HEK293T (cell line): ENCODE data around the gene LRRC75B.

Source experiments
- CTCF ChIA-PET: fragments of 350-600 bp; formaldehyde crosslinking; extraction: SDS; loops from one replicate; lab custom pipeline; 2021; ENCODE audit warnings: antibody characterized with exemption, inconsistent platforms; lab: Yijun Ruan, JAX
- POLR2A ChIA-PET: fragments of 350-600 bp; formaldehyde crosslinking; extraction: SDS; loops from one replicate; lab custom pipeline; 2020; ENCODE audit warnings: antibody characterized with exemption, inconsistent platforms; lab: Yijun Ruan, JAX
- DNase-seq: peaks from one replicate; pipeline ENCODE4 v3.0.0; 2012; ENCODE audit warnings: mixed read lengths; ENCODE audit errors: extremely low spot score
- ARNT ChIP-seq: fragments of 450-650 bp; IDR thresholded peaks from 2 replicates; pipeline ENCODE4 v1.6.1; 2017; ENCODE audit warnings: mild to moderate bottlenecking
- BHLHE40 ChIP-seq: fragments of 450-650 bp; IDR thresholded peaks from 2 replicates; pipeline ENCODE4 v1.6.1; 2016; ENCODE audit warnings: mild to moderate bottlenecking, moderate library complexity, borderline replicate concordance
- CTBP1 ChIP-seq: fragments of 450-650 bp; IDR thresholded peaks from 2 replicates; pipeline ENCODE4 v1.6.1; 2016; ENCODE audit warnings: borderline replicate concordance
- ELF4 ChIP-seq: fragments of 450-650 bp; IDR thresholded peaks from 2 replicates; pipeline ENCODE4 v1.6.1; 2017; ENCODE audit warnings: antibody characterized with exemption
- FOXA1 ChIP-seq: fragments of 450-650 bp; IDR thresholded peaks from 2 replicates; pipeline ENCODE4 v1.6.1; 2016; ENCODE audit warnings: mild to moderate bottlenecking
- FOXK2 ChIP-seq: fragments of 450-650 bp; IDR thresholded peaks from 2 replicates; pipeline ENCODE4 v1.6.1; 2016; ENCODE audit warnings: mild to moderate bottlenecking
- FOXM1 ChIP-seq: fragments of 450-650 bp; IDR thresholded peaks from 2 replicates; pipeline ENCODE4 v1.6.1; 2017; ENCODE audit warnings: mild to moderate bottlenecking, borderline replicate concordance
- HDGF ChIP-seq: fragments of 450-650 bp; IDR thresholded peaks from 2 replicates; pipeline ENCODE4 v1.6.1; 2017; ENCODE audit warnings: antibody characterized with exemption, borderline replicate concordance
- L3MBTL2 ChIP-seq: fragments of 450-650 bp; conservative IDR thresholded peaks from 2 replicates; pipeline ENCODE4 v1.6.1; 2016; ENCODE audit warnings: mild to moderate bottlenecking
- LEF1 ChIP-seq: fragments of 450-650 bp; IDR thresholded peaks from 2 replicates; pipeline ENCODE4 v1.6.1; 2017; ENCODE audit warnings: mild to moderate bottlenecking, borderline replicate concordance
- NFRKB ChIP-seq: fragments of 450-650 bp; IDR thresholded peaks from 2 replicates; pipeline ENCODE4 v1.6.1; 2016; ENCODE audit warnings: mild to moderate bottlenecking, moderate library complexity
- PKNOX1 ChIP-seq: fragments of 450-650 bp; IDR thresholded peaks from 2 replicates; pipeline ENCODE4 v1.6.1; 2016
- SP1 ChIP-seq: fragments of 450-650 bp; IDR thresholded peaks from 2 replicates; pipeline ENCODE4 v1.6.1; 2017
- SUZ12 ChIP-seq: fragments of 450-650 bp; IDR thresholded peaks from 2 replicates; pipeline ENCODE4 v1.6.1; 2016; ENCODE audit warnings: mild to moderate bottlenecking
- TARDBP ChIP-seq: fragments of 450-650 bp; IDR thresholded peaks from 2 replicates; pipeline ENCODE4 v1.6.1; 2016
- ZNF384 ChIP-seq: fragments of 450-650 bp; IDR thresholded peaks from 2 replicates; pipeline ENCODE4 v1.6.1; 2016

The LRRC75B gene

GRCh38 chr22:24576778-24577177 lies 16.1 kb downstream of the LRRC75B start:
- TF ChIP-seq ZNF384 (no peak), FOXK2 (no peak), L3MBTL2 (no peak), SP1 (no peak), BHLHE40 (no peak), HDGF (no peak), FOXA1 (no peak), NFRKB (no peak), PKNOX1 (no peak), ELF4 (no peak), LEF1 (no peak), TARDBP (no peak), SUZ12 (no peak)
- no peak for DNase-seq
- CTCF ChIA-PET, result interaction anchor here (0.7 kb wide), 1 partner anchor 885 kb away, joined by 3 read pairs; no protein-coding TSS in a partner anchor
- POLR2A ChIA-PET, result no interaction called here

GRCh38 chr22:24571266-24571665 lies 21.6 kb downstream of the LRRC75B start:
- ChIA-PET POLR2A (interaction anchor here (1.0 kb wide), 1 partner anchor 15 kb away, joined by 5 read pairs; the partner anchor contains the start of gene SNRPD3), CTCF (no interaction called here)
- DNase-seq, result no peak
- TF ChIP-seq BHLHE40 (no peak), PKNOX1 (no peak), ZNF384 (no peak), ELF4 (no peak), FOXM1 (no peak), CTBP1 (no peak), TARDBP (no peak), L3MBTL2 (no peak), LEF1 (no peak), FOXA1 (no peak), SP1 (no peak), ARNT (no peak)

- TF ChIP-seq ELF4 (no peak), FOXK2 (no peak), NFRKB (no peak), L3MBTL2 (no peak), HDGF (no peak), ARNT (no peak), FOXM1 (no peak), ZNF384 (no peak), SUZ12 (no peak), LEF1 (no peak), BHLHE40 (no peak)
- CTCF ChIA-PET, result no interaction called here
- POLR2A ChIA-PET, result interaction anchor here (0.7 kb wide), 1 partner anchor 13 kb away, joined by 3 read pairs; the partner anchor contains the start of gene GUCD1
- DNase-seq, result no peak
Measured at GRCh38 chr22:24567668-24568067, 25.2 kb downstream of the LRRC75B start.

- ChIA-PET CTCF (no interaction called here), POLR2A (interaction anchor here (3.8 kb wide), 1 partner anchor 13 kb away, joined by 17 read pairs; the partner anchor contains the start of gene GUCD1)
- DNase-seq, result no peak
- no peak for TF ChIP-seq FOXA1
- no peak for TF ChIP-seq TARDBP
- TF ChIP-seq CTBP1, result no peak
- no peak for TF ChIP-seq ELF4
- TF ChIP-seq LEF1, result no peak
- TF ChIP-seq BHLHE40, result no peak
- no peak for TF ChIP-seq FOXM1
- TF ChIP-seq SP1, result no peak
- TF ChIP-seq ARNT, result no peak
- no peak for TF ChIP-seq ZNF384
- TF ChIP-seq L3MBTL2, result no peak
Measured at GRCh38 chr22:24566899-24567511, 25.9 kb downstream of the LRRC75B start.

GRCh38 chr22:24565077-24565476 lies 27.8 kb downstream of the LRRC75B start:
- no peak for DNase-seq
- CTCF ChIA-PET, result no interaction called here
- POLR2A ChIA-PET, result interaction anchor here (3.8 kb wide), 1 partner anchor 11 kb away, joined by 17 read pairs; the partner anchor contains the start of gene GUCD1
- TF ChIP-seq ELF4, result no peak
- no peak for TF ChIP-seq ZNF384
- TF ChIP-seq ARNT, result no peak
- TF ChIP-seq TARDBP, result no peak
- no peak for TF ChIP-seq L3MBTL2

- ChIA-PET CTCF (no interaction called here), POLR2A (interaction anchor here (1.2 to 3.8 kb wide), 2 partner anchors 8 to 10 kb away, joined by 5 to 17 read pairs; partner anchors contain the start of gene GUCD1)
- no peak for DNase-seq
- TF ChIP-seq NFRKB (no peak), ZNF384 (no peak), ARNT (no peak), TARDBP (no peak), SP1 (no peak), PKNOX1 (no peak; the same call in 1 of the 2 replicates), ELF4 (no peak), SUZ12 (no peak), L3MBTL2 (no peak), BHLHE40 (no peak), FOXM1 (no peak), LEF1 (no peak), CTBP1 (no peak), FOXA1 (no peak), FOXK2 (no peak), HDGF (no peak)
Measured at GRCh38 chr22:24564376-24565058, 28.4 kb downstream of the LRRC75B start.
